Measurements from ENCODE around the gene DLX2.

DLX2 gene

GRCh38 chr2:172050479-172051125 lies 52.1 kb downstream of the DLX2 start:
- DNase-seq = no peak

GRCh38 chr2:172049567-172050120 lies 53.1 kb downstream of the DLX2 start:
- DNase-seq = no peak
